T-helper 2 cell treated with Interferon-gamma antibody and Interleukin-4, amounts not matched to agents 5 μg/mL and 100 μg/mL, for 36 hours (primary cell): Measurements from ENCODE around the gene LVRN.
"Not testable (repeated sequence)": the region's sequence is repeated elsewhere in the genome, so short reads cannot be mapped to it uniquely, and the experiment has no call there.

ENCODE experiments used
- DNase-seq: peaks from one replicate; pipeline ENCODE4 v3.0.0; 2021; ENCODE audit warnings: low spot score
- H3K27ac Mint-ChIP-seq: one replicate; pipeline ENCODE4 v1.8.0; 2021; ENCODE audit warnings: mild to moderate bottlenecking, mixed read lengths
- H3K27me3 Mint-ChIP-seq: one replicate; pipeline ENCODE4 v1.8.0; 2021; ENCODE audit warnings: low read depth, mixed read lengths
- H3K36me3 Mint-ChIP-seq: one replicate; pipeline ENCODE4 v1.8.0; 2021; ENCODE audit warnings: low read depth, mixed read lengths
- H3K4me1 Mint-ChIP-seq: one replicate; pipeline ENCODE4 v1.8.0; 2021; ENCODE audit warnings: low read depth, mixed read lengths
- H3K4me3 Mint-ChIP-seq: one replicate; pipeline ENCODE4 v1.8.0; 2022; ENCODE audit warnings: mild to moderate bottlenecking, moderate library complexity, mixed read lengths
- H3K9me3 Mint-ChIP-seq: one replicate; pipeline ENCODE4 v1.8.0; 2021; ENCODE audit warnings: mixed read lengths

The LVRN gene, protein sequence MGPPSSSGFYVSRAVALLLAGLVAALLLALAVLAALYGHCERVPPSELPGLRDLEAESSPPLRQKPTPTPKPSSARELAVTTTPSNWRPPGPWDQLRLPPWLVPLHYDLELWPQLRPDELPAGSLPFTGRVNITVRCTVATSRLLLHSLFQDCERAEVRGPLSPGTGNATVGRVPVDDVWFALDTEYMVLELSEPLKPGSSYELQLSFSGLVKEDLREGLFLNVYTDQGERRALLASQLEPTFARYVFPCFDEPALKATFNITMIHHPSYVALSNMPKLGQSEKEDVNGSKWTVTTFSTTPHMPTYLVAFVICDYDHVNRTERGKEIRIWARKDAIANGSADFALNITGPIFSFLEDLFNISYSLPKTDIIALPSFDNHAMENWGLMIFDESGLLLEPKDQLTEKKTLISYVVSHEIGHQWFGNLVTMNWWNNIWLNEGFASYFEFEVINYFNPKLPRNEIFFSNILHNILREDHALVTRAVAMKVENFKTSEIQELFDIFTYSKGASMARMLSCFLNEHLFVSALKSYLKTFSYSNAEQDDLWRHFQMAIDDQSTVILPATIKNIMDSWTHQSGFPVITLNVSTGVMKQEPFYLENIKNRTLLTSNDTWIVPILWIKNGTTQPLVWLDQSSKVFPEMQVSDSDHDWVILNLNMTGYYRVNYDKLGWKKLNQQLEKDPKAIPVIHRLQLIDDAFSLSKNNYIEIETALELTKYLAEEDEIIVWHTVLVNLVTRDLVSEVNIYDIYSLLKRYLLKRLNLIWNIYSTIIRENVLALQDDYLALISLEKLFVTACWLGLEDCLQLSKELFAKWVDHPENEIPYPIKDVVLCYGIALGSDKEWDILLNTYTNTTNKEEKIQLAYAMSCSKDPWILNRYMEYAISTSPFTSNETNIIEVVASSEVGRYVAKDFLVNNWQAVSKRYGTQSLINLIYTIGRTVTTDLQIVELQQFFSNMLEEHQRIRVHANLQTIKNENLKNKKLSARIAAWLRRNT

DNA sequence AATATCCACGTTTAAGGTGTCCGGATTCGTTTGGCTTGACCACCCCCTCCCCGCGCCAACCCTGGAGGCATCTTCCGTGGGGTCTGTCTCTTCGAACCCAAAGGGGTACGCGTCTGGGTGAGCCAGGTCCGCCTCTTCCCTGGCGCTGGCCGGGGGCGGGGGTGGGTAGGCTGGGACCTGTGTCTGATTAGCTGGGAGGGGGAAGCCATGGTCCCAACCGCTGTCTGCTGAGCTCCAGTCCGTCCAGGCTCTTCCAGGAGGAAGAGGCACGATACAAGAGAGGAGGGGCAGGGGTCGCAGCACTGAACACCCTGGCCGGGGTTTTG is at the start of gene LVRN:
Gene LVRN, plus strand, starts transcription at position 237 of the 326 bp plus-strand sequence. CDS start 143 bp downstream, outside the sequence.
- Mint-ChIP-seq H3K4me3 (no peak within 1 kb of the TSS), H3K4me1 (no peaks in the 10 kb centered on the region), H3K27ac (no peak within 1 kb of the TSS), H3K27me3 (peaks cover 60% of the 10 kb centered on the region), H3K36me3 (no peaks in the 10 kb centered on the region), H3K9me3 (no peaks in the 10 kb centered on the region)
- no peak for DNase-seq

DNA sequence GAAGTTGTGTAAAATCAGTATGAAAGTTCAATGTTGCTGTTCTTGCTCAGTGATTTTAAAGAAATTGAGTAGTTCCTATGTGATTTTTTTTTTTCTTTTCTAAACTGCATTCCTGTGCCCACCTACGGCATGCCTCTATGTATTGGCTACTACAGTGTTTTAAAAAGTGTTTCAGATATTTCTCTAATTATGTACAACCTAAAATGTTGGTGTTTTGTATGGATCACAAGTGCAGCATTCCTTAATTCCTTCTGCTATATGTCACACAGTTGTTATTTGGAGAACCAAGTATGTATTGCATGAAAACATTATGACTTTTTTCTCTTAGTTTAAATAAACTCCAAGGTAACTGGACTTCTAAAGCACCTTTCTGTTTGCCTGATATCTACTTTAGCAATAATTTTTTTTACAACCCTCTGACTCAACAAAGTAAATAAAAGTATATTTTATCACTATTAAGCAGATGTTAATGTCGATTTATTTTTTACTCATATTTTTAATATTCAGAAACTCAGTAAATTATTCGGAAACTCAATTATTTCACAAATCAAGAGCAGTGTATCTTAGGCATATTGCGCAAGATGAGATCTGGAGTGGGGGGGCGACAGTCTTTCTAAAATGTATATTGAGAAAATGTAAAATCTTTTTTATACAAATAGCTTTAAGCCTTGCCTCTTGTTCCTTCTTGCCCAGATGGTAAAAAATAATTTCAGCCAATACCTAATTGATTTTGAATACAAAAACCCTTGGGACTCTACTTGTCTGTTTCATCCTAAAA is 48.5 kb upstream of the LVRN start:
- H3K4me1 Mint-ChIP-seq, H3K27ac Mint-ChIP-seq, H3K27me3 Mint-ChIP-seq, H3K9me3 Mint-ChIP-seq, DNase-seq, H3K4me3 Mint-ChIP-seq, H3K36me3 Mint-ChIP-seq: not testable (repeated sequence)

DNA sequence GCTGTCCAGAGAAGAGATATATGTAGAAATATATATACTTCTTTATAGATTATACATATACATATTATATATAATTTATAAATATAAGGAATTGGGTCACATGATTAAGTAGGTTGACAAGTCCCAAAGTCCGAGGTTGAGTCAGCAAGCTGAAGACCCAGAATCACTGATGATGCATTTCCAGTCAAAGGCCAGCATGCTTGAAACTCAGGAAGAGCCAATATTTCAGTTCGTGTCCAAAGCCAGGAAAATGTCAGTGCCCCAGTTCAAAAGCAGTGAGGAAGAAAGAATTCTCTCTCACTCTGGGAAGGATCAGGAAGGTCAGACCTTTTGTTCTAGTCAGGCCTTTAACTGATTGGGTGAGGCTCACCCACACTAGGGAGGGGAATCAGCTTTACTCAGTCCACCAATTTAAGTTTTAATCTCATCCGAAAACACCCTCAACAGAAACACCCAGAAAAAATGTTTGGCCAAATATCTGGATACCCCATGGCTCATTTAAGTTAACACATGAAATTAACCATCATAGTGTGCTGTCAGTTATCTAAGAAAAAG is 42.0 kb upstream of the LVRN start:
- Mint-ChIP-seq H3K4me3 (no peak overlapping the region), H3K36me3 (no peaks in the 10 kb centered on the region), H3K4me1 (no peaks in the 10 kb centered on the region), H3K9me3 (no peaks in the 10 kb centered on the region), H3K27me3 (no peaks in the 10 kb centered on the region), H3K27ac (no peak overlapping the region)
- DNase-seq = no peak

DNA sequence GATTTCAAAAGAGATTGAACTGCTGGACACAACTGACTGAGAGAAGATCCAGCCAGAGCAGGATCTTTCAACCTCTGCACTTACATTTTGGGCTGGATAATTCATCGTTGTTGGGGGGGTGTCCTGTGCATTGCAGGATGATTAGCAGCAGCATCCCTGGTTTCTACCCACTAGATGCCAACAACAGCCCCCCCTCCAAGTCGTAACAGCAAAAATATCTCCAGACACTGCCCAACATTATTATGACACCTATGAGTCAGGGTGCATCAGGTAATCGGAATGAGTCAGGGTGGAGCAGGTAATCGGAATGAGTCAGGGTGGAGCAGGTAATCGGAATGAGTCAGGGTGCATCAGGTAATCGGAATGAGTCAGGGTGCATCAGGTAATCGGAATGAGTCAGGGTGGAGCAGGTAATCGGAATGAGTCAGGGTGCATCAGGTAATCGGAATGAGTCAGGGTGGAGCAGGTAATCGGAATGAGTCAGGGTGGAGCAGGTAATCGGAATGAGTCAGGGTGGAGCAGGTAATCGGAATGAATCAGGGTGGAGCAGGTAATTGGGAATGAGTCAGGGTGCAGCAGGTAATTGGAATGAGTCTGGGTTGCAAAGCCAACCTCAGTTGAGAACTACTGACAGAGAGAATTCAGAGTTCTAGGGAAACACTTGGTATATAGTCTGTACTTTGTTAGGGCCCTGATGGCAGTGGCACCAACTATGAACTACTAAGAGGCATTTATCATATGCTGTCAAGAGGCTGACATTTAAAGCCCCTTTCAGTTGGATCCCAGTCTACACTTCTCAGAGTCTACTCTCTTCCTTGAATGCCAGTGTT is 33.5 kb upstream of the LVRN start:
- H3K27ac Mint-ChIP-seq, H3K9me3 Mint-ChIP-seq, H3K4me1 Mint-ChIP-seq, H3K36me3 Mint-ChIP-seq, H3K4me3 Mint-ChIP-seq, DNase-seq, H3K27me3 Mint-ChIP-seq: not testable (repeated sequence)

DNA sequence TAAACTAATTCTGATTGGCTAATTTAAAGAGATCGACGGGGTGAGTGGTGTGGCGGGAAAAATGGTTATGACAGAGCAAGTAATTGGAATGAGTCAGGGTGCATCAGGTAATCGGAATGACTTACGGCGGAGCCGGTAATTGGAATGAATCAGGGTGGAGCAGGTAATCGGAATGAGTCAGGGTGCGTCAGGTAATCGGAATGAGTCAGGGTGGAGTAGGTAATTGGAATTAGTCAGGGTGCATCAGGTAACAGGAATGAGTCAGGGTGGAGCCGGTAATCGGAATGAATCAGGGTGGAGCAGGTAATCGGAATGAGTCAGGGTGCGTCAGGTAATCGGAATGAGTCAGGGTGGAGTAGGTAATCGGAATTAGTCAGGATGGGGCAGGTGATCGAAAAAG is 32.1 kb upstream of the LVRN start:
- not testable (repeated sequence) for H3K9me3 Mint-ChIP-seq, DNase-seq, H3K27me3 Mint-ChIP-seq, H3K27ac Mint-ChIP-seq, H3K36me3 Mint-ChIP-seq, H3K4me3 Mint-ChIP-seq, H3K4me1 Mint-ChIP-seq

DNA sequence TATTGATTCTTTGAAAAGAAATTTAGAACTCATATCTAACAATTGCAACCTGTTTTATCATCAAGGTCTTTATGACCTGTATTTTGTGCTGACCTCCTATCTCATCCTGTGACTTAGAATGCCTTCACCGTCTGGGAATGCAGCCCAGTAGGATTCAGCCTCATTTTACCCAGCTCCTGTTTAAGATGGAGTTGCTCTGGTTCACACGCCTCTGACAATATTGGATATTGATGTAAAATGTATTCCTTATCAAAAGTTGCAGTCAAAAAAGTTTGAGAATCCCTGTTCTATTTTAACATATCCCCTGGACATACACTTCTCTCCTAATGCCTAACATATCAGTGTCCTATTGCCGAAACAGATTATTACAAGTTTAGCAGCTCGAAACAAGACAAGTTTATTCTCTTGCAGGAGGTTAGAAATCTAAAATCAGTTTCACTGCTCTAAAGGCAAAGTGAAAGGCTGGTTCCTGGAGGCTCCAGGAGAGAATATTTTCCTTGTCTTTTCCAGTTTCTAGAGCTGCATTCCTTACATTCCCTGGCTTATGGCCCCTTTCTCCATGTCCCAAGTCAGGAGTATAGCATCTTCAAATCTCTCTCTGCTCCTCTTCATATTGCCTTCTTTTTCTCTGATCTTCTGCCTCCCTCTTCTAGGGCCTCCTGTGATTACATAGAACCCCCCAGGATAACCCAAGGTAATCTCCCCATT is 31.5 kb upstream of the LVRN start:
- Mint-ChIP-seq H3K4me1 (no peaks in the 10 kb centered on the region), H3K27me3 (no peaks in the 10 kb centered on the region), H3K4me3 (no peak overlapping the region), H3K36me3 (no peaks in the 10 kb centered on the region), H3K27ac (no peak overlapping the region), H3K9me3 (no peaks in the 10 kb centered on the region)
- no peak for DNase-seq

DNA sequence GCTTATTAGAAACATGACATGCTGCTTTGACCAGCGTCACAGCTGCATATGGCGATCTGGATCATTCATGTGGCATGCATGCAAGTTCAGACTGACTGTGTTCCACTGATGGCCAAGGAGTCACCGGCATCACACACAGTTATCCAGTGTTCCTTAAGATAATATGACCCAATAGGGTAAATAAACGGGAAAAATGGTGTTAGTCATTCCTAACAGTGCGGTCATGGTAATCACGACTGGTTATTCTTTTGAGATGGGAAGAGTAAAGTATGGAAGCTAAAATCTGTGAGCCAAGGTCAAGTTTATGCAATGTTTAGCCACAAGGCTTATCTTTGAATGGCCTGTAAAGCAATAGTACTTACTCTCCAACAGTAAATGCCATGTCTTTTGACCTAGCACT is 29.3 kb upstream of the LVRN start:
- no peaks in the 10 kb centered on the region for H3K9me3 Mint-ChIP-seq
- H3K4me3 Mint-ChIP-seq = no peak overlapping the region
- no peak overlapping the region for H3K27ac Mint-ChIP-seq
- no peaks in the 10 kb centered on the region for H3K36me3 Mint-ChIP-seq
- no peaks in the 10 kb centered on the region for H3K4me1 Mint-ChIP-seq
- H3K27me3 Mint-ChIP-seq = no peaks in the 10 kb centered on the region
- no peak for DNase-seq

DNA sequence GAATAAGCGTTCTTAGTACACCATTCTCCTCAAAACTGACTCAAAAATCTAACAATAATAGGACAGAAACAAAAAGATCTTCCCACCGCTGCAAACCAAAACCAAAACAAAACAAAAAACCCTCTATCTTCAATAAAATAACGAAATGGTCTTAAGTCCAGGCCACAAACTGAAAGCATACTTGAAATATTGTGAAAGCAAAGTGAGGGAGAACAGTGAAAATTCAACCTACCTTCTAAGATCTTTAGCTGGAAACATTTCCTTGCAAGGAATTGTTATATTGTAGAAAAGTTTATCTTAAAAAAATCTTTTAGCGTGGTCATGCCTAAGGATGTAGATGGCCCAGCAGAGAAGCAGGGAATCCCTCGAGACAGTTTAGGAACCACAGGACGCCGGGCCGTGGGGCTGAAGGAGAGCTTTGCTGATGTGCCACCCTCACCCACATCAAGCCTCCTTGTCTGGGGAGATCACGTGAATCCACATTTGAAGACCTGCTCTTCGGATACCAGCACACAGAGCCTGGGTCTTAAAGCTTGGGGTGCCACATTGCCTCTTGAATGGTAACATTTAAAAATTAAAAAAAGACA is 27.8 kb upstream of the LVRN start:
- Mint-ChIP-seq H3K27me3 (no peaks in the 10 kb centered on the region), H3K36me3 (no peaks in the 10 kb centered on the region)

DNA sequence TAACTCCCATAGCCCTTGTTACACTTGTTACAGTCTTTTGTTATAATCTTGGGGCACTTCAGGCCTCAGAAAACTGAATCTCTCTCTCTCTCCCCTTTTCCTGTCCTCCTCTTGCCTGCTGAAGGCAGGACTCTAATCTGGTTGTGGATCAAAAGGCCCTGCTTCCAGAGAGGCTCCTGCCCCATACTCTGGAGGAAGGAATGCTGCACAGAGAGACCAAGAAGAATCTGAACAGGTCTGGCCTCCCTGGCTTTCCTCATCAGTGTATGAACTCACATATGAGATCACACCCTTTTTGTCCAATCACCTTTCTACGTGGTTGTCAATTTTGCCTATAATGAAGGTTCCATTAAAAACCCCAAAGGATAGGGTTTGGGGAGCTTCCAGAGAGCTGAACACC is 26.2 kb upstream of the LVRN start:
- H3K4me3 Mint-ChIP-seq = no peak overlapping the region
- H3K4me1 Mint-ChIP-seq = no peaks in the 10 kb centered on the region
- no peak for DNase-seq
- no peaks in the 10 kb centered on the region for H3K36me3 Mint-ChIP-seq
- no peaks in the 10 kb centered on the region for H3K9me3 Mint-ChIP-seq
- H3K27ac Mint-ChIP-seq = no peak overlapping the region
- H3K27me3 Mint-ChIP-seq = no peaks in the 10 kb centered on the region

More for the DNA sequence above, 27.8 kb upstream of the LVRN start:
- DNase-seq = no peak
- Mint-ChIP-seq H3K4me1 (no peaks in the 10 kb centered on the region), H3K27ac (no peak overlapping the region), H3K9me3 (no peaks in the 10 kb centered on the region), H3K4me3 (no peak overlapping the region)

DNA sequence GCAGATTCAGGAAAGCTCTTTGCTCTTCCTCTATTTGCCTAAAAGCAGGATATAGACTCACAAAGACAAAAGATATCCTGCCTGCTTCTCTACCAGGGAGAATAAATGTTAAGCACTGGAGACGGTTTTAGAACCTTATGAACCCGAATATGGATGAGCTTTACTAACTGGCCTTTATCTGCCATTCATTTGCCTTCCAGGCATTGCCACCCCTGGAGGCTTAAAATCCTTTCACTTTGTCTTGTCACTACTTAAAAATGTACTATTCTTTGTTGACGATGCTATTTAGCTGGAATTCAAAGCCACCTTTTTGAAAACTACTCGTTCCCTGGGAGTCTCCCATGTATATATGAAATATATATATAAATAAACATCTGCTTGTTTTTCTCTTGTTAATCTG is 23.2 kb upstream of the LVRN start:
- no peak for DNase-seq

DNA sequence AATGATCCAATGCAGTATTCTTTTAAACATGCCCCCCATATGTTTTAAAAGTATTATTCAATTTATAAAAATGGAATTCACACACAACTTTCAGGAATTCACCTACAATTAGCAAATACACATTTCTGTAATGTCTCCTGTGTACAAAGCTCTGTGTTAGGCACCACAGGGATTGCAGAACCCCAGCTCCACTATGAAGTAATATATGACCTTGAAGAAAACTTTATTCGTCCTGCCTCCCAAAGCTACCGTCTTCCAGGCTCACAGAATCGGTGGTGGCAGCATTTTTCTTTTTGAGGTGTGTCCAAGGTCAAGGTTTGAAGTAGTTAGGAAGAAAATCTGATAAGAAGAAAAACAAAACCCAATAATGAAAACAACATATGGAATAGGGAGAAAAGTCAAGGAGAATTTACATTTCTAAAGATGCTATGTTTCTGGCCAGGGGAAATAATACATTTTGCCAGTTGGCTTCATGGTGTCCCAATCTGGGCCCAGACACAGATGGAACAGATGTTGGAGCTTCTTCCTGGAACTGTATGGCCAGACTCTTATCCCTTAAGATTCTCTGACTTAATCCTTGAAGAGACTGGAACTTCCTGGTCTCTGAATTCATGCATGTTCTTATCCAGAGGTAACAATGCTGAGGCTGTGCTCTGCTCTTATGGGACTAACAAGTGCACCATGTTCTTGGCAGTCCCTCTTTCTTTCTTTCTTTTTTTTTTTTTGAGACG is 22.0 kb upstream of the LVRN start:
- no peak overlapping the region for H3K27ac Mint-ChIP-seq
- H3K4me1 Mint-ChIP-seq = no peaks in the 10 kb centered on the region
- H3K9me3 Mint-ChIP-seq = no peaks in the 10 kb centered on the region
- no peaks in the 10 kb centered on the region for H3K36me3 Mint-ChIP-seq
- H3K27me3 Mint-ChIP-seq = no peaks in the 10 kb centered on the region
- H3K4me3 Mint-ChIP-seq = no peak overlapping the region
- no peak for DNase-seq

More for the DNA sequence above, 23.2 kb upstream of the LVRN start:
- H3K4me3 Mint-ChIP-seq = no peak overlapping the region
- H3K27ac Mint-ChIP-seq = no peak overlapping the region
- H3K9me3 Mint-ChIP-seq = no peaks in the 10 kb centered on the region
- H3K36me3 Mint-ChIP-seq = no peaks in the 10 kb centered on the region
- no peaks in the 10 kb centered on the region for H3K4me1 Mint-ChIP-seq
- no peaks in the 10 kb centered on the region for H3K27me3 Mint-ChIP-seq
